Stomach (tissue), 9 donors: Measurements from ENCODE around the gene CCDC183. TPM values are rescaled to one million over a fixed set of nuclear protein-coding genes. Genes with fewer than 3 reads are reported as not detected.

Source experiments
- DNase-seq, 2 donors: peaks; one replicate each; pipeline versions ENCODE4 v3.0.0 to v3.0.0-alpha.2; 2013 to 2019
- H3K27ac ChIP-seq, 5 donors: fragments of 200-600 bp in 4 of 5; sonication (generic) in 4 of 5; one replicate each; pipeline ENCODE4 v1.5.1; 2013 to 2019; ENCODE audit warnings: mild to moderate bottlenecking in 1 of 5, moderate library complexity in 1 of 5
- H3K27me3 ChIP-seq, 3 donors: fragments of 200-600 bp; sonication (generic); one replicate each; pipeline ENCODE4 v1.5.1; 2017 to 2019; ENCODE audit warnings: mixed run types in 1 of 3
- H3K36me3 ChIP-seq, 4 donors: fragments of 200-600 bp; sonication (generic); 1 replicate in 3 of 4; 2 replicates in 1 of 4; pipeline ENCODE4 v1.5.1; 2016 to 2019
- H3K4me1 ChIP-seq, 4 donors: fragments of 200-600 bp; sonication (generic); one replicate each; pipeline ENCODE4 v1.5.1; 2016 to 2019
- H3K4me3 ChIP-seq, 4 donors: fragments of 200-600 bp; sonication (generic) in 3 of 4; one replicate each; pipeline ENCODE4 v1.5.1; 2016 to 2019; ENCODE audit warnings: mild to moderate bottlenecking in 1 of 4
- H3K9me3 ChIP-seq, 4 donors: fragments of 200-600 bp; sonication (generic); one replicate each; pipeline ENCODE4 v1.5.1; 2016 to 2019
- CTCF ChIP-seq, 7 experiments: fragments of 450-650 bp in 4 of 7; fragments of 200-600 bp in 3 of 7; sonication (generic) in 3 of 7; IDR thresholded peaks; one replicate each; pipeline ENCODE4 v1.5.1; 2016 to 2019; ENCODE audit warnings: antibody characterized with exemption in 7 of 7, control low read depth in 2 of 7, mild to moderate bottlenecking in 1 of 7
- EP300 ChIP-seq: sonication (generic); formaldehyde crosslinking; IDR thresholded peaks from one replicate; pipeline ENCODE4 v1.6.1; 2017; ENCODE audit warnings: antibody characterized with exemption
- POLR2A ChIP-seq, 4 donors: fragments of 450-650 bp; IDR thresholded peaks; one replicate each; pipeline ENCODE4 v1.6.1; 2016; ENCODE audit warnings: antibody characterized with exemption in 4 of 4, control low read depth in 2 of 4, mild to moderate bottlenecking in 1 of 4, moderate library complexity in 1 of 4
- POLR2AphosphoS5 ChIP-seq, 3 donors: sonication (generic); formaldehyde crosslinking; IDR thresholded peaks; one replicate each; pipeline ENCODE4 v1.6.1; 2016; ENCODE audit warnings: antibody characterized with exemption in 3 of 3
- WGBS, 5 donors: extraction: QIAGEN DNeasy Blood & Tissue Kit in 3 of 5; methylation state at CpG; one replicate each; pipeline versions ENCODE4 v1.1.5 to v1.1.7; 2013 to 2018; 5-methylcytosine and 5-hydroxymethylcytosine counted together
- intact Hi-C: fragments of 100-400 bp; cut with DNase I; formaldehyde crosslinking; loops from one replicate; pipeline ENCODE4 v1.15.1; 2023; ENCODE audit warnings: low total_unique reads
- polyA plus RNA-seq, 3 donors: library from polyadenylated mRNA; stranded (reverse); fragments of 200-250 nt; gene quantifications; one replicate each; pipeline ENCODE4 v1.2.3, GENCODE V29; 2013
- total RNA-seq, 5 donors: library from RNA; depleted of rRNA; stranded (reverse); fragments of >200 nt; gene quantifications; one replicate each; pipeline versions ENCODE4 v1.1.0 to v1.2.3, GENCODE V29; 2014 to 2016
- donor health status: healthy with polysubstance abuse.
- donor health status: Bipolar disorder and iron deficiency.
- donor health status: healthy.

Gene CCDC183
- total and polyA plus RNA-seq, 8 donors: 1.2 to 53.0 (median 4.7) TPM

- WGBS, 5 donors: 79 to 86% (median 81%) methylated on average over 5 to 7 of the region's 7 CpGs
- peak in 1 of 2 donors; percentile 28 for DNase-seq
- TF ChIP-seq EP300: no peak
- no peak for TF ChIP-seq CTCF (IDR thresholded peaks at IDR 0.05)
- TF ChIP-seq POLR2A (IDR thresholded peaks at IDR 0.05): no peak
- H3K4me3 ChIP-seq: no peak overlapping the region
- peaks cover 0 to 9% (median 0%) of the 10 kb centered on the region in 3 donors for H3K27me3 ChIP-seq
- no peak overlapping the region for H3K27ac ChIP-seq
- H3K4me1 ChIP-seq: peaks cover 0 to 5% (median 4%) of the 10 kb centered on the region in 4 donors
- intact Hi-C loops: no loop called here
- H3K36me3 ChIP-seq: no peaks in the 10 kb centered on the region
- H3K9me3 ChIP-seq: peaks cover 0 to 7% (median 6%) of the 10 kb centered on the region in 4 donors
Observed at GRCh38 chr9:136773386-136774044, 22.6 kb upstream of the CCDC183 start.

- intact Hi-C loops: no loop called here
- TF ChIP-seq POLR2A (IDR thresholded peaks at IDR 0.05) (no peak), CTCF (IDR thresholded peaks at IDR 0.05) (no peak), EP300 (no peak), POLR2AphosphoS5 (IDR thresholded peaks at IDR 0.05) (no peak)
Observed at GRCh38 chr9:136774416-136775045, 21.6 kb upstream of the CCDC183 start.

GRCh38 chr9:136775191-136775590 is 20.9 kb upstream of the CCDC183 start:
- no peak overlapping the region for H3K27ac ChIP-seq
- peaks cover 0 to 7% (median 6%) of the 10 kb centered on the region in 4 donors for H3K9me3 ChIP-seq
- TF ChIP-seq CTCF (IDR thresholded peaks at IDR 0.05): no peak
- TF ChIP-seq EP300: no peak
- no peak for TF ChIP-seq POLR2AphosphoS5 (IDR thresholded peaks at IDR 0.05)
- TF ChIP-seq POLR2A (IDR thresholded peaks at IDR 0.05): no peak
- intact Hi-C loops: no loop called here
- no peaks in the 10 kb centered on the region for H3K27me3 ChIP-seq
- no peak overlapping the region for H3K4me3 ChIP-seq
- peaks cover 0 to 5% (median 0%) of the 10 kb centered on the region in 4 donors for H3K4me1 ChIP-seq
- no peak for DNase-seq
- 79 to 99% (median 87%) methylated on average over 6 of the region's 6 CpGs for WGBS, 5 donors
- H3K36me3 ChIP-seq: no peaks in the 10 kb centered on the region

More at GRCh38 chr9:136774416-136775045, 21.6 kb upstream of the CCDC183 start:
- Histone ChIP-seq H3K4me1 (peaks cover 0 to 5% (median 4%) of the 10 kb centered on the region in 4 donors), H3K27me3 (peaks cover 0 to 3% (median 0%) of the 10 kb centered on the region in 3 donors), H3K27ac (no peak overlapping the region), H3K36me3 (no peaks in the 10 kb centered on the region), H3K4me3 (no peak overlapping the region), H3K9me3 (peaks cover 0 to 7% (median 6%) of the 10 kb centered on the region in 4 donors)
- 86 to 93% (median 89%) methylated on average over 11 to 12 of the region's 12 CpGs for WGBS, 5 donors
- no peak for DNase-seq

- no peak overlapping the region for H3K27ac ChIP-seq
- no peak for DNase-seq
- no peak overlapping the region for H3K4me3 ChIP-seq
- intact Hi-C loops: no loop called here
- 58 to 73% (median 67%) methylated on average over 7 of the region's 7 CpGs for WGBS, 5 donors
- no peaks in the 10 kb centered on the region for H3K36me3 ChIP-seq
- H3K27me3 ChIP-seq: no peaks in the 10 kb centered on the region
- no peak for TF ChIP-seq POLR2AphosphoS5 (IDR thresholded peaks at IDR 0.05)
- TF ChIP-seq EP300: no peak
- TF ChIP-seq CTCF (IDR thresholded peaks at IDR 0.05): no peak
- TF ChIP-seq POLR2A (IDR thresholded peaks at IDR 0.05): no peak
- H3K9me3 ChIP-seq: peaks cover 0 to 7% (median 6%) of the 10 kb centered on the region in 4 donors
- peaks cover 0 to 5% (median 0%) of the 10 kb centered on the region in 4 donors for H3K4me1 ChIP-seq
Observed at GRCh38 chr9:136776947-136777346, 19.2 kb upstream of the CCDC183 start.
